Natural killer cell treated with Interleukin-12 subunit alpha and Interleukin-12 subunit beta and Interleukin-15 and Interleukin-18, amount 100 ng/mL, for 72 hours (primary cell): ENCODE measurements around the gene CFHR4. TPM values are rescaled to one million over a fixed set of nuclear protein-coding genes. Genes with fewer than 3 reads are reported as not detected.
"Not testable (repeated sequence)": the region's sequence is repeated elsewhere in the genome, so short reads cannot be mapped to it uniquely, and the experiment has no call there.

Experiments used
- ATAC-seq, 2 donors: fragments of 150-1000 bp; cut with Tn5 transposase in 1 of 2; sonication (Bioruptor Pico), chemical (Tn5 transposase) in 1 of 2; 2 replicates each; pipeline ENCODE4 v1.10.0; 2021
- DNase-seq: peaks from one replicate; pipeline ENCODE4 v3.0.0; 2022; ENCODE audit warnings: low spot score
- H3K27ac Mint-ChIP-seq, 2 donors: 1 replicate in 1 of 2; 2 replicates in 1 of 2; pipeline ENCODE4 v1.8.0; 2022; ENCODE audit warnings: mixed read lengths in 2 of 2, mild to moderate bottlenecking in 1 of 2, moderate library complexity in 1 of 2
- H3K27me3 Mint-ChIP-seq, 2 donors: 1 replicate in 1 of 2; 2 replicates in 1 of 2; pipeline ENCODE4 v1.8.0; 2022; ENCODE audit warnings: mixed read lengths in 2 of 2
- H3K36me3 Mint-ChIP-seq: one replicate; pipeline ENCODE4 v1.8.0; 2022; ENCODE audit warnings: mixed read lengths
- H3K4me1 Mint-ChIP-seq, 2 donors: 1 replicate in 1 of 2; 2 replicates in 1 of 2; pipeline ENCODE4 v1.8.0; 2022; ENCODE audit warnings: low read depth in 2 of 2, mixed read lengths in 2 of 2, mild to moderate bottlenecking in 1 of 2
- H3K4me3 Mint-ChIP-seq: one replicate; pipeline ENCODE4 v1.8.0; 2022; ENCODE audit warnings: mixed read lengths
- H3K9me3 Mint-ChIP-seq: 2 replicates; pipeline ENCODE4 v1.8.0; 2022; ENCODE audit warnings: mixed read lengths
- total RNA-seq, 2 donors: library from RNA; stranded (reverse); gene quantifications; one replicate each; pipeline ENCODE4 v1.2.3, GENCODE V29; 2022

CFHR4 gene
- total RNA-seq = not detected

DNA sequence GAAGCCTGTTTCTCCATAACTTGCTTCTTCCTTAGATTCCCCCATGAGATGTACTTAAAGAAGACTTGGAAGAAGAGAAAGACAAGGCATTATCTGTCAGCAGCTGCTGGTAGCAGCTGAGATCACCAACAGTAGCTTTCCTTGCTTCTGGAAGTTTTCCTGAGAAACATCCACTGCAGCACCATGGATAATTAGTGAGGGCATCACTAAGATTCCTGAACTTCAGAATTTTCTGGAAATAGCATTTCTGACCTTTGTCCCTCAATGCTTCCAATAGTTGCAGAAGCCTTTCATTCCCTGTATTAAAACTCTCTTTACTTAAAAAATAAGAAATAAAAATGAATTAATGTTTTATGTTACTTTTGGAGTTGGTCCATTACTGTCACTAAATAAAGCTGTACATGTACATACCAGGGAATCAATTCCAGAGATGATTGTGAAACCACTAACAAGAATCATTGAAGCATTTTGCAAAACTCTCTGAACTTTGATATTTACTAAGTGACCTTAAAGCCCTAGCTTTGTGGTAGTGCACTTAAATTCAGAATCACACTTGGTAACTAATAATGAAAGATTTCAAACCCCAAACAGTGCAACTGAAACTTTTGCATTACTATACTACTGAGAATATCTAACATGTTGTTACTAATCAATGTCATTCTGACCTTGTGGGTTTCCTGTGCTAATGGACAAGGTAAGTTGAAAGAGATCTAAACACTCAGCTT, at the start of gene CFHR4:
Gene CFHR4 (plus strand): TSS at position 538 of the 725 bp plus-strand sequence. CDS start 99 bp downstream, at position 637.
- Mint-ChIP-seq H3K36me3 (no peaks in the 10 kb centered on the region), H3K9me3 (peaks cover 6% of the 10 kb centered on the region), H3K27ac (no peak within 1 kb of the TSS), H3K4me3 (no peak within 1 kb of the TSS), H3K27me3 (no peaks in the 10 kb centered on the region), H3K4me1 (no peaks in the 10 kb centered on the region)
- ATAC-seq (peak in 1 of 2 donors; percentile 72), DNase-seq (no peak)

DNA sequence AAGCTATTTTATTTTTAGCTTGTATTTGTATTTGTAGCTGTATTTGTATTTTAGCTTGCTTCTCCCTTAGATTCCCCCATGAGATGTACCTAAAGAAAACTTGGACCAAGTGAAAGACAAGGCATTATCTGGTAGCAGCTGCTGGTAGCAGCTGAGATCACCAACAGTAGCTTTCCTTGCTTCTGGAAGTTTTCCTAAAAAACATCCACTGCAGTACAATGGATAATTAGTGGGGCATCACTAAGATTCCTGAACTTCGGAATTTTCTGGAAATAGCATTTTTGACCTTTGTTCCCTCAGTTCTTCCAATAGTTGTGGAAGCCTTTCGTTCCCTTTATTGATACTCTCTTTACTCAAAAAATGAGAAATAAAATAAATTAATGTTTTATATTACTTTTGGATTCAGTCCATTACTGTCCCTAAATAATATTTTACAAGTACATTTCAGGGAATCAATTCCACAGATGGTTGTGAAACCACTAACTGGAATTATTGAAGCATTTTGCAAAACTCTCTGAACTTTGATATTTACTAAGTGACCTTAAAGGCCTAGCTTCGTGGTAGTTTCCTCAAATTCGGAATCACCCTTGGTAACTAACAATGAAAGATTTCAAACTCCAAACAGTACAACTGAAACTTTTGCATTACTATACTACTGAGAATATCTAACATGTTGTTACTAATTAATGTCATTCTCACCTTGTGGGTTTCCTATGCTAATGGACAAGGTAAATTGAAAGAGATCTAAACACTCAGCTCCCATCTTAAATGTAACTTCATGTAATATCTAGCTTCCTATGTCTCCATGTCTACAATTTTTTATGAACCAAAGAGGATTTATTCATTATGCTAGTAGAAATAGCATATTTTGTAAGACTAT, 38.0 kb upstream of the CFHR4 start:
- DNase-seq, ATAC-seq, H3K36me3 Mint-ChIP-seq, H3K4me1 Mint-ChIP-seq, H3K9me3 Mint-ChIP-seq, H3K4me3 Mint-ChIP-seq, H3K27ac Mint-ChIP-seq, H3K27me3 Mint-ChIP-seq: not testable (repeated sequence)

GRCh38 chr1:196856053-196856452, 31.8 kb upstream of the CFHR4 start:
- Mint-ChIP-seq H3K4me3 (no peak overlapping the region), H3K36me3 (peaks cover 6% of the 10 kb centered on the region), H3K4me1 (no peaks in the 10 kb centered on the region), H3K27ac (no peak overlapping the region), H3K27me3 (no peaks in the 10 kb centered on the region), H3K9me3 (peaks cover 8% of the 10 kb centered on the region)
- no peak for DNase-seq
- no peak for ATAC-seq

- Mint-ChIP-seq H3K4me1 (no peaks in the 10 kb centered on the region), H3K36me3 (peaks cover 6% of the 10 kb centered on the region), H3K27me3 (no peaks in the 10 kb centered on the region), H3K9me3 (peaks cover 11% of the 10 kb centered on the region), H3K27ac (no peak overlapping the region), H3K4me3 (no peak overlapping the region)
- DNase-seq = no peak
- no peak for ATAC-seq
Measured at GRCh38 chr1:196857188-196857587, 30.7 kb upstream of the CFHR4 start.

DNA sequence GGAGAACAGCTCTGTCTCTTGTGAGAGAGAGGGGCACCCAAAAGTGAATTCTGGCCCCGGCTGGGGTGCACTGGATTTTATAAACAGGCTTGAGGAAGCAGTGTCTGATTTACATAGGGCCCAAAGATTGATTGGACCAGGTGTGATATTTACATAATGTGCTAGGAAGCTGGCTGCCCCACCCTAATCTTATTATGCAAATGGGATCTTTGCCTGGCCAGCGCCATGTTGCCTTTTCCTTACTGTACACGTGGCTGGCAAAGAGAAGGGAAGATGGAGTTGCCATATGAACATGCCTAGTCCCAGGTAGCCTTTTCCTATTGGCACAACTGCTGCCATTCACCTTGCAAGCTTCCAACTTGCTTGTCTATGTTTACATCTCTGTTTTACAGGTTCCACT, 29.0 kb upstream of the CFHR4 start:
- Mint-ChIP-seq H3K36me3 (peaks cover 6% of the 10 kb centered on the region), H3K9me3 (peaks cover 23% of the 10 kb centered on the region), H3K4me3 (no peak overlapping the region), H3K4me1 (no peaks in the 10 kb centered on the region), H3K27me3 (no peaks in the 10 kb centered on the region), H3K27ac (no peak overlapping the region)
- no peak for DNase-seq
- ATAC-seq = no peak

GRCh38 chr1:196860323-196860884, 27.4 kb upstream of the CFHR4 start:
- Mint-ChIP-seq H3K4me1 (no peaks in the 10 kb centered on the region), H3K36me3 (peaks cover 12% of the 10 kb centered on the region), H3K27me3 (no peaks in the 10 kb centered on the region), H3K9me3 (peaks cover 29% of the 10 kb centered on the region), H3K4me3 (no peak overlapping the region), H3K27ac (no peak overlapping the region)
- DNase-seq (no peak), ATAC-seq (no peak)

DNA sequence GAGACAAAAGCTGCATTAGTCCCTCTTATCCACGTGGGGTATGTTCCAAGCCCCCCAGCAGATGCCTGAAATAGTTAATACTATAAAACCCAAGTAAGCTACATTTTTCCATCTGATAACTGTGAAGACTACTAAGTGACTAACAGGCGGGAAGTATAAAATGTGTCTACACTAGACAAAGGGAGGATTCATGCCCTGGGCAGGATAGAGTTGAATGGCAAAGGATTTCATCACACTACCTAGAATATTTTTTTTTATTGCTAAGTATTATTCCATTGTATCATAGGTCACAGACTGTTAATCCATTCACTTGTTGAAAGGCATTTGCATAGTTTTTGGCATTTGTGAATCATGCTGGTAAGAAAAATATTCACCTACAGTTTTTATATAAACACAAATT, 26.4 kb upstream of the CFHR4 start:
- H3K36me3 Mint-ChIP-seq = peaks cover 12% of the 10 kb centered on the region
- no peak overlapping the region for H3K4me3 Mint-ChIP-seq
- H3K27ac Mint-ChIP-seq = no peak overlapping the region
- H3K27me3 Mint-ChIP-seq = no peaks in the 10 kb centered on the region
- ATAC-seq = no peak
- no peak for DNase-seq
- no peaks in the 10 kb centered on the region for H3K4me1 Mint-ChIP-seq
- H3K9me3 Mint-ChIP-seq = peaks cover 29% of the 10 kb centered on the region

GRCh38 chr1:196866974-196867373, 20.9 kb upstream of the CFHR4 start:
- Mint-ChIP-seq H3K4me1 (no peaks in the 10 kb centered on the region), H3K9me3 (peaks cover 21% of the 10 kb centered on the region), H3K27ac (no peak overlapping the region), H3K27me3 (no peaks in the 10 kb centered on the region), H3K36me3 (peaks cover 5% of the 10 kb centered on the region), H3K4me3 (no peak overlapping the region)
- ATAC-seq (no peak), DNase-seq (no peak)

DNA sequence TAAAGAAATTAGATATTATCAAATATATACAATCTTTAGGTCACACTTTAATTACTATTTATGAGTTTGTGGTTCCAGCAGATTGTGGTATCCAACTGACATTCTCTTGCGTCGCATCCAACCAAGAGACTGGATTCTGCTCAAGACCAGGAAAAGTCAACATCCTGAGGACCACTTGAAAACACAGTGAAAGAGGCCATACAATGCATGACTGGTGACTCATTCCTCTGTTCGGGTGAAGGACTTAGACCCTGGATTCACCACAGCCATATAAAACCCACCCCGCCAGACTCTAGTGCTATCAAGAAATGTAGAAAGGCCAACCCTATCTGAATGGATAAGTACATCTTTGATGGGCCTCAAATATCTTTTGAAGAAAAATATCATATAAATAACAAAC, 14.5 kb upstream of the CFHR4 start:
- H3K27ac Mint-ChIP-seq = no peak overlapping the region
- peaks cover 8% of the 10 kb centered on the region for H3K9me3 Mint-ChIP-seq
- H3K4me3 Mint-ChIP-seq = no peak overlapping the region
- DNase-seq (no peak), ATAC-seq (no peak)
- H3K4me1 Mint-ChIP-seq = no peaks in the 10 kb centered on the region
- H3K36me3 Mint-ChIP-seq = no peaks in the 10 kb centered on the region
- H3K27me3 Mint-ChIP-seq = no peaks in the 10 kb centered on the region

GRCh38 chr1:196875935-196876334, 11.9 kb upstream of the CFHR4 start:
- no peaks in the 10 kb centered on the region for H3K36me3 Mint-ChIP-seq
- no peaks in the 10 kb centered on the region for H3K4me1 Mint-ChIP-seq
- ATAC-seq (no peak), DNase-seq (no peak)
- H3K4me3 Mint-ChIP-seq = no peak overlapping the region
- no peaks in the 10 kb centered on the region for H3K27me3 Mint-ChIP-seq
- H3K27ac Mint-ChIP-seq = no peak overlapping the region
- H3K9me3 Mint-ChIP-seq = peaks cover 8% of the 10 kb centered on the region

- Mint-ChIP-seq H3K4me1 (no peaks in the 10 kb centered on the region), H3K9me3 (peaks cover 13% of the 10 kb centered on the region)
Measured at GRCh38 chr1:196877964-196878363, 9.9 kb upstream of the CFHR4 start.

DNA sequence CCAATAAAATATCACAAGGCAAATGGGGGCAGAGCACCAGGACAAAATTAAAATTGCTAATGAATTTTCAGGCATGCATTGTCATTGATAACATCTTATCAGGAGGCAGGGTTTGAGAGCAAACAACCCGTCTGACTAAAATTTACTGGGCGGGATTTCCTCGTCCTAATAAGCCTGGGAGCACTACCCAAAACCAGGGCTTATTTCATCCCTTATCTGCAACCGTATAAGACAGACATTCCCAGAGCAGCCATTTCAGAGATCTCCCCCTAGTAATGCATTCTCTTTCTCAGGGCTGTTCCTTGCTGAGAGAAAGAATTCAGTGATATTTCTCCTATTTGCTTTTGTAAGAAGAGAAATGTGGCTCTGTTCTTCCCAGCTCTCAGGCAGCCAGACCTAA, 1.3 kb upstream of the CFHR4 start:
- H3K27me3 Mint-ChIP-seq, H3K27ac Mint-ChIP-seq, H3K4me1 Mint-ChIP-seq, H3K36me3 Mint-ChIP-seq, H3K4me3 Mint-ChIP-seq, ATAC-seq, DNase-seq, H3K9me3 Mint-ChIP-seq: not testable (repeated sequence)

More at GRCh38 chr1:196877964-196878363, 9.9 kb upstream of the CFHR4 start:
- Mint-ChIP-seq H3K4me3 (no peak overlapping the region), H3K27ac (no peak overlapping the region), H3K27me3 (no peaks in the 10 kb centered on the region), H3K36me3 (no peaks in the 10 kb centered on the region)
- DNase-seq (no peak), ATAC-seq (no peak)

DNA sequence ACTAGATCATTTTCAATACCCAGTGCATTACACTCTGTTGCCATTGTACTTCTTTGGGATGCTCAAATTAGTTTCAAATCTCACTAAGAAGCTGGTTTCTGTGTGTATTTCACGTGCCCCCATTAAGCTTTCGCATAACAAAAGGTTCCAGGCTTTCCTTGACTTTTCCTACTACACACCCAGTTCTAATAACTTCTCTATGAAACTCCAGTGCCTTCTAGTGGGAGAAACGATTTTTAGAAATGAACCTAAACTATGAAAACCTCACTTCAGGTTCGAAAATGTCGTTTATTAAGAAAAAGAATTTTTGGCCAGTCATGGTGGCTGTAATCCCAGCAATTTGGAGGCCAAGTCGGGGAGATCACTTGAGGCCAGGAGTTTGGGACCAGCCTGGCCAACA, 2.8 kb downstream of the CFHR4 start:
- ATAC-seq = no peak
- Mint-ChIP-seq H3K27ac (no peak overlapping the region), H3K4me3 (no peak overlapping the region), H3K36me3 (no peaks in the 10 kb centered on the region), H3K9me3 (no peaks in the 10 kb centered on the region), H3K4me1 (no peaks in the 10 kb centered on the region), H3K27me3 (no peaks in the 10 kb centered on the region)
- DNase-seq = no peak

DNA sequence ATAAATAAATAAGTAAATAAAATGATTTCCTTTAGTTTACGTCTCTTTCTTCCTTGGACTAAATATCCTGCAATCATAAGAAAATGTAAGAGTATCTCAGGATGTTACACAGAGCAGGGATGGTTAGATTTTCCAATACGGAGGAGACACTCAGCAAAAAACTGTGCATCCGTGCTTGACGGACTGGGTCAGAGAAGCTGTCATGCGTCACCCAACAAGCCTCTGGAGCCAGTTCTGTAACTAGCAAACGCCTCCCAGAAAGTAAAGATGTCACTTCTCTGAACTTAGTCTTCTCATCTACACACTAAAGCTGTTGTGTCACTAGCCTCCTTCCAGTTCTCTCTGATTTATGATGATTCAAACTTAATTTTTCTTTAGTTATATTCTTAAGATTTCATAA, 3.4 kb downstream of the CFHR4 start:
- Mint-ChIP-seq H3K9me3 (no peaks in the 10 kb centered on the region), H3K27ac (no peak overlapping the region), H3K36me3 (no peaks in the 10 kb centered on the region), H3K4me1 (no peaks in the 10 kb centered on the region), H3K27me3 (no peaks in the 10 kb centered on the region), H3K4me3 (no peak overlapping the region)
- DNase-seq = no peak
- ATAC-seq = no peak
